GM18517 (cell line): ENCODE measurements around the gene BMPR1A.
"Not testable (repeated sequence)": the region's sequence is repeated elsewhere in the genome, so short reads cannot be mapped to it uniquely, and the experiment has no call there.

Source experiments
- ATAC-seq: cut with Tn5 transposase; IDR thresholded peaks from one replicate; pipeline ENCODE4 v1.9.1; 2021; ENCODE audit warnings: mild to moderate bottlenecking, moderate library complexity; ENCODE audit not compliant: unreplicated experiment

BMPR1A gene

GRCh38 chr10:86936661-86937501, 180.5 kb downstream of the BMPR1A start:
- no peak for ATAC-seq

DNA sequence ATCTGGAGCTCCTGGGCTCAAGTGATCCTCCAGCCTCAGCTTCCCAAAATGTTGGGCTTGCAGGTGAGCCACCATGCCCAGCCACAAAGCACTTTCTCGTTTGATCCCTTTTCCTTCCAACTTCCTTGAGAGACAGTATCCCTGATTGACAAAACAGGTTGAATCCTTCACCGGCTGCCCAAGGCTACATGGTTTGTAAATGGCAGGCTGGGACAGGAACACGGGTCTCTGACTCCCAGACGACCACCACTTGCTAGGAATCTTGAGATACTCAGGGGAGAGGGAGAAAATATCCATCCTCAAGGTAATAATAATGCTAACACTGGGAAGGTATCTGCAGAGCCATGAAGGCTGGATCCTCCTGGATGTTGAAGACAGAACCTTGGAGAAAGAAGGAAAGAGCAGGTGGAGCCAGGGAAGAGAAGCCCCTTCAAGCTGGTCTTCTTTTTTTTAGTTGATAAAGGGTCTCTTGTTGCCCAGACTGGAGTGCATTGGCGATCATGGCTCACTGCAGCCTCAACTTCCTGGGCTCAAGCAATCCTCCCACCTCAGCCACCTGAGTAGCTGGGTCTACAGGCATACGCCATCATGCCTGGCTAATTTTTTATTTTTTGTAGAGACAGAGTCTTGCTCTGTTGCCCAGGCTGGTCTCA, 181.2 kb downstream of the BMPR1A start:
- ATAC-seq, result no peak

DNA sequence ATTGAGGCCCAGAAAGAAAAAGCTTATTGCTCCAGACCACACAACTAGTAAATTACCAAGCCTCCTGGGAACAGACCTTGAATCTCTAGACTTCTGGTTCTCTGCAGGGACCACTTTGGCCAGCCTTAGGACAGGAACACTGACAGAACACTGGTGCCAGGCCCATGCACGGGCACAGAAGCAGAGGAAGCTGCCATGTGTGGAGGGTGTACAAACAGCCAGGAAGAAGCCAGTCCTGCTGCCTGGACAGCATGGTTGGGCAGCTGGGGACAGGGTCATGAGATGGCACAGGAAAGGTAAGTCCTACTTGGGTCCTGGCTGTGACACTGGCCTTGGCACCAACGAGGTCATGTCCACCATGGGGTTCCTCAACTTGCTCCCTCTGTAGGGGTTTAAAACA, 181.8 kb downstream of the BMPR1A start:
- no peak for ATAC-seq

DNA sequence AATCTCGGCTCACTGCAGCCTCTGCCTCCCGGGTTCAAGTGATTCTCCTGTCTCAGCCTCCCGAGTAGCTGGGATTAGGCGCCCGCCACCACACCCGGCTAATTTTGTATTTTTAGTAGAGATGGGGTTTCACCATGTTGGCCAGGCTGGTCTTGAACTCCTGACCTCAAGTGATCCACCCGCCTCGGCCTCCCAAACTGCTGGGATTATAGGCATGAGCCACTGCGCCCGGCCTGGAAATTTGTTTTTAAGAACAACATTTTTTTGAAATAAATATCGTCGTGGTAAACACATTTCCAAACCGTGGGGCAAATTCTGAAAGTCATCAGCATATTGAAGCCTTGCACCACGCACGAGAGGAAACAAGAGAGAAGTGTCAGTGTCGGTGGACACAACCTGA, 183.7 kb downstream of the BMPR1A start:
- ATAC-seq, result not testable (repeated sequence)

DNA sequence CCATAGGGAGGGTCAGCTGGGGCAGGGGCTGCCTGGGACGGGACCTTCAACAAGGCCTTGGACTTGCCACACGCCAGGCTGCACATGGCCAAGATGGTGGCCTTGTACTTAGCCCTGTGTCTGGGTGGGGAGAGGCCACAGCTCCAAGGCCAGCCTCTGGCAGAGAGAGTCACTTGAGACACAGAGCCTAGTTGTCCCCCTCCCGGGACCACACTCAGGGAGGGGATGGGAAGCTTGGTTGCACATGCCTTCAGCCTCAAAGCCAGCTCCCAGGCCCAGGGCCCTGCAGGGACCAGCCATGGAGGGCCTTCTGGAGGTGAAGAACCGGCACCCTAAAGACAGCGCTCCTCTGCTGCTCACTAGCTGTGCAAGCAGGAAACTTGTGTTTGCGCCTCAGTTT, 184.3 kb downstream of the BMPR1A start:
- no peak for ATAC-seq

DNA sequence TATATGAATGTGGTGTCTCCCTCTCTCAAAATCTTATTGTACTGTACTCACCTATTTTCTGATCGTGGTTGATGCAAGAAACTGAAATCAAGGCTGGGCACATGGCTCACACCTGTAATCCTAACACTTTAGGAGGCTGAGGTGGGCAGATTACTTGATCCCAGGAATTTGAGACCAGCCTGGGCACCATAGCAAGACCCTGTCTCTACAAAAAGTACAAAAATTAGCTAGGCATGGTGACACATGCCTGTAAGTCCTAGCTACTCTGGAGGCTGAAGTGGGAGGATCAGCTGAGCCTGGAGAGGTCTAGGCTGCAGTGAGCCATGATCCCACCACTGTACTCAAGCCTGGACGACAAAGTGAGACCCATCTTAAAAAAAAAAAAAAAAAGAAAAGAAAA, 185.0 kb downstream of the BMPR1A start:
- no peak for ATAC-seq

DNA sequence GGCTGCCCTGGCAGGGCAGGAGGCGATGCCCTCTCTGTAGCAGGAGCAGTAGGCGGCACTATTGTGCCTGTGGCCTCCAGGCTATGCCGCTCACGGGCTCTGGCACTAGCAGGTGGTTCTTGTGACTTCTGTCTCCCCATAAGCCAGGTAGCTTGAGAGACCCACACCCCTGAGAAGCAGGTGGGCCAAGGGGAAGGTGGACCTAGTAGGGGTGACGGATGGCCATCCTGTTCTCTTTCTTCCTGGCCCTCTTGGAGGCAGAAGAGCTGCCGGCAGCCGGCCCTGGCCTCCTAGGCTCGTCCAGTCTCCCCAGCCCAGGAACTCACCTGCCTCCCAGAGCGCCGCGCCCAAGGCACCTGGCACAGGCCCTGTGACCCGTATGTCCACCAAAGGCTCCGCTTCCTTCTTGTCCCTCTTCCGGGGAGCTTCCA, 185.6 kb downstream of the BMPR1A start:
- no peak for ATAC-seq

- no peak for ATAC-seq
Measured at GRCh38 chr10:86942441-86943315, 186.3 kb downstream of the BMPR1A start.

DNA sequence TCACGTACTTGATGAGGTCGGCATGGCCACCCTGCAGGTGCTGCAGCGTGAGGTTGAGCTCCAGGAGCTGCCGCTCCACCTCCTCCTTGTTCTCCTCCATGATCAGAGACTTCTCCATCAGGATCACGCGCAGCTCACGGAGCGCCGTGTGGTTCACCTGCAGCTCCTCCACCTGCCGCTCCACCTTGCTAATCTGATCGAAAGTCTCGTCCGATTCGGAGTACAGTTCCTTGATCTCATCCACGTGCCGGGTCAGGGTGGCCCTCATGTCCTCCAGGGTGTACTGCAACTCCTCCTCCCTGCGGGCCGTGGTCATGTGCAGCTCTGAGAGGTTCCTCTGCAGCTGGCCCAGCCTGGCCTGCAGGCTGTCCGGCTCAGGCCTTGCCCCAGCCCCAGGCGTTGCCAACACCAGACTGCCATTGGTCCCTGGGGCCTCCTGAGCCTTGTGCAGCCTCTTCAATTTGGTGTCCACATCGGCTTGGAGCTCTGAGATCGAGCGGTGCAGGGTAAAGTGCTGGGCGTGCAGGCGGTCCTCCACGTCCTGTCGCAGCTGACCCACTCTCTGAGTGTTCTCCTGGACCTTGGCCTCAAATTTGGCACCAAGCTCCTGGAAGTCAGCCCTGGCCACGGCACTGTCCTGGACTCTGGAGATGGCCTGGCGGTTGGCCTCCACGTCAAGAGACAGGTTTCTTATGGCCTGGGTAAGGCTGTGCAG, 187.1 kb downstream of the BMPR1A start:
- no peak for ATAC-seq

DNA sequence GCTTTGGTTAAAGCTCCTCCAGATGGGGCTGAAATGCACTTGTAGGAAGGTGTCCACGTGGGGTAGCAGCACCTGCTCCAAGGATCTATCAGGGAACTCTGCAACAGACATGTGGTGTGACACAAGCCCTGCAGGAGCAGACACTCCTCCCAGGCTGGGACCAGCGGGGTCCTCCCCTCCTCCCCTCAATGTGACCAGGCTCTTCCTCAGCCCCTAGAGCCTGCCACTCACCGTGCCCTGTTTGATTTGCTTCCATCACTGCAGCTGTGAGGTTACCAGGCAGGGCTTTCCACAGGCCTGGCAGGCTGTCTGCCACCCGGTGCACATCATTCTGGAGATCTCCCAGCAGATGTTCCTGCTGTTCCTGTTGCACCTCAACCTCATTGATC, 187.6 kb downstream of the BMPR1A start:
- ATAC-seq, result no peak

- ATAC-seq, result no peak
Measured at GRCh38 chr10:86944471-86944870, 188.1 kb downstream of the BMPR1A start.

- ATAC-seq, result no peak
Measured at GRCh38 chr10:86944907-86945306, 188.5 kb downstream of the BMPR1A start.

DNA sequence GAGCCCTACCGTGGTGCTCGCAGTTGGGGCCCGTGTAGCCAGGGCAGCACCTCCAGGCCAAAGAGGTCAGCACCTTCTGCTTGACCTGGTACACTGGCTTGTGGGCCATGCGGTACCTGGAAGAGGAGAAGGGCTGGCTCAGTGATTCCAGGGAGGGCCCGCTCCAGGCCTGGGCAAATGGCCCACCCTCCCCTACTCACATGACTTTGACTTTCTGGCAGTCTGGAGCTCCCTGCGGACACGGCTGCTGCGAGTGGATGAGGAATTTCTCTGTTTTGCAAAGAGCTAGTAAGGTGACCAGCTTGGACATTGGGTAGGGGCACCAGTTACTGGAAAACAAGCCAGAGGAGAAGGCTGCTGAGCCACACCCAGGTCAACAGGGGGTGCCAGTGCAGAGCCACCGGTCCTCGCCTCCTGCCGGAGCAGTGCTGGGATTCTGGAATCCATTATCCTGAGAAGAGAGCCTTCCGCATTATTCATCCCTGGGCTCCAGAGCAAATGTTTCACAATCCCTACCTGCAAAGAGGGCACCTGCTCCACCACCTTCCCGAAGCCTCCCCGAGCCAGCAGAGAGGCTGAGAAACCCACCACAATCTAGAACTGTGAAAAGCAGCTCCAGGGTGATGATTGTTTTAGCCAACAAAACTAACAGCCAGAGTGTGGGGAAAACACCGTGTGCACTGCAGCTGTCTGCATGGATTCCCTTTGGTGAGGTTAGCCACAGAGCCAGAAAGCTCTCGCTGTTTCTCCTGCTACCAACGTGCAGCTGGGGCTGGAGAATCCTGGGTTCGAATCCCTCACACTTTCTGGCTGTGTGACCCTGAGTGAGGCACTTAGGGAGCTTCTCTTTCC, 189.2 kb downstream of the BMPR1A start:
- ATAC-seq, result no peak

GRCh38 chr10:86946213-86947155, 190.1 kb downstream of the BMPR1A start:
- ATAC-seq, result no peak

GRCh38 chr10:86947806-86948205, 191.4 kb downstream of the BMPR1A start:
- ATAC-seq, result not testable (repeated sequence)

DNA sequence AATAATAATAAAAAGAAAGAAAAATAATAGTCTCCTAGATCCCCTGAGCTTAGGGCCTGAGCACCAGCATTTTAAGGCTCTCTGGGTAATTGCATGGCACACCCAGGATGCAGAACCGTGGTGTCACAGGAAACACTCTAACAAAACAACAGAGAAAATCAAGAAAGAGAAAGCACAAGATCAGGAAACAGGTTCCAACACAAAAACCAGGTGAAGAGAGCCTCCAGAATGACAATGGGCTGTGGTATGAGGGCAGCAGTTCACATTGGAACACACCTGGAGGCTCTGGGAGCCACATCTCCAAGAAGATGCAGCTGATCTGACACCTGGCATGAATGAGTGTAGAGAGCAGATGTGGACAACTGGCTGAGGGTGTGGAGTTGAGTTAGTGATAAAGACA, 193.9 kb downstream of the BMPR1A start:
- ATAC-seq, result no peak

- no peak for ATAC-seq
Measured at GRCh38 chr10:86951184-86951761, 194.9 kb downstream of the BMPR1A start.

GRCh38 chr10:86952106-86952505, 195.7 kb downstream of the BMPR1A start:
- no peak for ATAC-seq
